Measurements from ENCODE around the gene MBD1. TPM values are rescaled to one million over a fixed set of nuclear protein-coding genes. Genes with fewer than 3 reads are reported as not detected.
"Not testable (repeated sequence)": the region's sequence is repeated elsewhere in the genome, so short reads cannot be mapped to it uniquely, and the experiment has no call there.

MBD1 gene
- total RNA-seq, 2 experiments from 2014 or later, result 84.5 to 85.3 TPM

DNA sequence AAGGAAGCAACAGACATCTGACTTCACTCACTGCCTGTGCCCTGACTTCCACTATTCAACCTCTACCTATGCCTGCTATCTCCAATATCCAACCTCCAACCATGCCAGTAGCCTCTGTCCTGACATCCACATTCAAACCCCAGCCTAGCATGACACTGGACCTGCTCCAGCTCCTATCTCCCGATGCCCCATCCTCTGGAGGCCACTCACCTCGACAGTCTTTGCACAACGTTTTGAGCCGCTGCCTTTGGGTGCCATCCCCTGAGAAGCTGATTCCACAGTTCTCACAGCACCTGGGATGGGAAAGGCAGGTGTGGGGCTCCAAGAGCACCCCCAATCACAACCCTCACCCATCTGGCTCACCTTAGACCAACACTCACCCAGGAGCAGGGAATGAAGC lies 4.9 kb downstream of the MBD1 start:
- ChIA-PET POLR2A (no interaction called here), CTCF (no interaction called here)

- POLR2A ChIA-PET, result no interaction called here
Observed at GRCh38 chr18:50275503-50276036, 5.8 kb downstream of the MBD1 start.

DNA sequence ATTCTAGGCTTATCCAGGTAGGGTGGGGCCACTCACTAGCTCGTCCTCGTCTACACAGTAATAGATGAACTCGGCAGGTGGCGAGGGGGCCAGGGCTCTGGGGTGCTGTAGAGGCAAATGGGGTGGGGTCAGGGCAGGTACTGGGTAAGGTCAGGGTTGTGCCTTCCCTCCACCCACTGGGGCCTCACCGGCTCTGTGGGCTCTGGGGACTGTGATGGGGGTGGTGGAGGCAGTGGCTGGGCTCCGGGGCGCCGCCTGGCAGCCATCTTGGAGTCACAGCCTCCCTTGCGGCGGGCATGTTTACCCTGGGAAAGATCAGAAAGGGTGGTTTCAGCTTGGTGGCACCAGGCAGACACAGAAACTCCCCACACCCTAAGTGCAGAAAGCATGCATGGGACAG lies 6.4 kb downstream of the MBD1 start:
- POLR2A ChIA-PET, result no interaction called here
- CTCF ChIA-PET, result no interaction called here

More at GRCh38 chr18:50275503-50276036, 5.8 kb downstream of the MBD1 start:
- CTCF ChIA-PET, result no interaction called here

DNA sequence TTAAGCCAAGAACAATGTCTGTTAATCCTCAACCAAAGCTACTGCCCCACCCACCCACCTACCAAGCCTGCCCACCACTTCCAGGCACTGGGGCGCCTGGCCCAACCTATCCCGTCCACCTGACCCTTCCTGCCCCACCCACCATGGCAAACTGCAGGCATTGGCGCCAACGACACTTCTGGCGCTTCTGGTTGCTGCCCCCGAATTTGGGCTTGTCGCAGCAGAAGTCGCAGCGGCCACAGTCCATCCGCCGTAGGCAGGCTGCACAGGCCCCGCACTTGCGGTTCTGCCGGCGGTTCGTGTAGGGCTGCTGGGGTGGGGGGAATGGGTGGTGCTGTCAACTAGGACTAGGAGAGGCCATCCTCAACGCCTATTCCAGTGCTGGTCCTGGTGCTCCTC lies 7.3 kb downstream of the MBD1 start:
- CTCF ChIA-PET, result no interaction called here

DNA sequence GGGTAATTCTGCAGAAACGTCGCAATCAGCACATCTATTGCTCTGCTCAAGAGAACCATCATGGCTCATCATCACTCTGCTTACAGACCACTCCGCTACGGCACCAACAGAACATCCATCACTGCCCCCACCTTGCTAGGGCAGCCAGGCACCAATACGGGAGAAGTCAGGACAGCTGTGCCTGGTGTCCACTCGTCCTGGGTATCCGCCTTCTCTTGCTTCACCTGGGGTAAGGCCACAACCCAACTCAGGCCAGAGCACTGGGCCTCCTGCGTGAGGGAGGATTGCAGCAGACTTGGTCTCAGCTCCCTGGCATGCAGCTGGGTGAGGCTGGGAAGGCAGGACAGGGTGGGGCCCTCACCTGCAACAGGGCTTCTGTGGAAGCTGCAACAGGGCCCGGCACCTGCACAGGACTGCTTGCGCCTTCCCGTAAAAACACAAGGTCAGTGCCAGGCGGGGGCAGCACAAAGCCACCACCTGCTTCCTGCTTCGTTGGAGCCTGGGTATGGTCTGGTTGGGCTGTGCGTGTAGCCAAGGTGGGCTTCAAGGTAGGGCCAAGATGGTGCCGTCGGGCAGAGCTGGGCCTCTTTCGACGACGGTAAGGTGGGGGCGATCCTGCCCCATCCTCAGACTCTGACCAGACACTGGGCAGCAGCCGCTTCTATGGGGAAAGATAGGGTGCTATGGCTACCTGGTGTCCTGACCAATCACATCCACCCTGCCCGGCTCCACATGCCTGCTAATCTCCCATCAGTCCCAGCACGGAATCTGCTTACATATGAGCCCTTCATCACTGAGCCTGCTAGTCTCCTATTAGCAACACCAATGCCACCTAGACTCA lies 7.9 kb downstream of the MBD1 start:
- POLR2A ChIA-PET, result no interaction called here
- CTCF ChIA-PET, result no interaction called here

More for the DNA sequence above, 7.3 kb downstream of the MBD1 start:
- POLR2A ChIA-PET, result no interaction called here

- POLR2A ChIA-PET, result no interaction called here
Observed at GRCh38 chr18:50272568-50272967, 8.8 kb downstream of the MBD1 start.

GRCh38 chr18:50268022-50268747 lies 13.1 kb downstream of the MBD1 start:
- CTCF ChIA-PET, result interaction anchor here (0.9 to 2.8 kb wide), 6 partner anchors 13 to 224 kb away, joined by 3 to 13 read pairs (median 3); partner anchors contain the start of gene MBD1
- POLR2A ChIA-PET, result interaction anchor here (2.1 kb wide), 1 partner anchor 13 kb away, joined by 9 read pairs; the partner anchor contains the start of gene MBD1

More at GRCh38 chr18:50272568-50272967, 8.8 kb downstream of the MBD1 start:
- CTCF ChIA-PET, result no interaction called here

DNA sequence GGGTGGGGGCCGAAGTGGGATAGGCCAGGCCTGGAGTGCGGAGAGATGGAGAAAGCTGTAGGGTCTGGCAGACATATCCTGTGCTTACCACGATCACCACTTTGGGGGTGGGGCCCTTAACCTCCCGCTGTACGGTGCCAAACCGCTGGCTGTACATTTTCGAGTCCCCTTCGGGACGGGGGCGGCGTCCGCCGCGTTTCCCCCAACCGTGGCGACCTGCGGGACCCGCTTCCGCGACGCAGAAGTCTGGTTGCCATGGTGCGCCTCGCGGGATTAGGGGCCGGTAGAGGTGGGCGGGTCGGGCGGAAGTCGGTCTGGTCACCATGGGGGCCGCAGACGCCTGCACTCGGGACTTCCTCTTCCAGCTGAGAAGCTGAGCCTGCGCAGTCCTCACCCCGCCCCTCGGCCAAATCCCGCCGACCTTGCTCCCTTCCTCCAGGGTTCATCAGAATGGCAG lies 15.0 kb downstream of the MBD1 start, which contains the start of gene CFAP53:
TSS of gene CFAP53 (minus strand) at position 248 of the 457 bp plus-strand sequence. CDS start at position 157, 91 bp downstream.
- POLR2A ChIA-PET, result no interaction called here
- CTCF ChIA-PET, result interaction anchor here (0.9 kb wide), 1 partner anchor 17 kb away, joined by 4 read pairs; no protein-coding TSS in a partner anchor

DNA sequence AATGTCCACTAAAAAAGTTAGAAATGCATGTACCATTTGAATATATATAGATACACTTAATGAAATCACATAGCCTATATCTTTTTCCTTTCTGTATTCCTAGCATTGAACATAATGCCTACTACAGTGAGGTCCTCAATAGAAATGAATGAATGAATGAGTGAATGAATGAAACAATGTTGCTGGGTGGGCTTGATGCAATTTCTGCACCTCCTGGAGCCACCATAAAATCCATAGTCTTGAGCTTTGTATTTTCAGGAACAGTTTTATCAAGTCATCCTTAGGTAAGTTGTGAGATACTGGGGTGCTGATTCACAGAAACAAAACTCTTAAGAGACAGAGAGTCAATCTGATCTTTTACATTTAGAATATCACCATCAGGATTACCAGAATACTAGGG lies 18.3 kb downstream of the MBD1 start:
- CTCF ChIA-PET, result no interaction called here
- POLR2A ChIA-PET, result no interaction called here

- ChIA-PET CTCF (no interaction called here), POLR2A (no interaction called here)
Observed at GRCh38 chr18:50250935-50251334, 30.4 kb downstream of the MBD1 start.

DNA sequence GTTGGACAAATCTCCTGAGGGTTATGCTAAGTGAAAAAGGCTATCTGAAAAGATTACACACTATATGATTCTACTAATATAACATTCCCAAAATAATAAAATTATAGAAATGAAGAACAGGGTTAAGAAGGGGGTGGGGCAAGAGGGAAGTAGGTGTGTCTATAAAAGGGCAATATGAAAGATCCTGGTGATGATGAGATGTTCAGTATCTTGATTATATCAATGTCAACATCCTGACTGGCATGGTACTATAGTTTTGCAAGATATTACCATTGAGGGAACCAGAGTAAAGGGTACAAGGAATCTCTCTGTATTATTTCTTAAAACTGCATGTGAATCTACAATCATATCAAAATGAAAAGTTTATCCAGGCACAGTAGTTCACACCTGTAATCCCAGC lies 31.7 kb downstream of the MBD1 start:
- ChIA-PET POLR2A (no interaction called here), CTCF (interaction anchor here (0.7 kb wide), 1 partner anchor 120 kb away, joined by 4 read pairs; no protein-coding TSS in a partner anchor)

GRCh38 chr18:50247561-50247960 lies 33.8 kb downstream of the MBD1 start:
- ChIA-PET CTCF (no interaction called here), POLR2A (no interaction called here)

GRCh38 chr18:50241768-50242167 lies 39.6 kb downstream of the MBD1 start:
- CTCF ChIA-PET, POLR2A ChIA-PET: not testable (repeated sequence)

GRCh38 chr18:50240080-50240563 lies 41.2 kb downstream of the MBD1 start:
- ChIA-PET POLR2A (no interaction called here), CTCF (no interaction called here)

DNA sequence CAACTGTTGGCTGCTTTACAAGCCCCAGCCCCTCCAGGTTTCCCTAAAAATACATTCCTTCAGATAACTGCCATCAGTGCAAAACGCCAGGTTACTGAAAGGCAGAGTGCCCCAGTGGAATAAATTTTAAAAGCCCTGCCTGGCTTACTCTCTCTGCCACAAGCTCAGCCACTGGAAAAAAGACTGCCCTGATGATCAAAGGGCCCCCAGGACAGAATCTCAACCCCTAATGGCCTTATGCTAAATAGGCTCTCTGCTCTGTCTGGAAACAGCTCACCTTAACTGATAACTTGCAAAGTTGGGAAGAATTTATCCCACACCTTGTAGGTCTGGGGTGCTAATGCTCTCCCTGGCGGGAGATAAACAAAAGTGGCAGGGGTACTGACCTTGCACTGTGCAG lies 48.9 kb downstream of the MBD1 start:
- ChIA-PET POLR2A (no interaction called here), CTCF (no interaction called here)

DNA sequence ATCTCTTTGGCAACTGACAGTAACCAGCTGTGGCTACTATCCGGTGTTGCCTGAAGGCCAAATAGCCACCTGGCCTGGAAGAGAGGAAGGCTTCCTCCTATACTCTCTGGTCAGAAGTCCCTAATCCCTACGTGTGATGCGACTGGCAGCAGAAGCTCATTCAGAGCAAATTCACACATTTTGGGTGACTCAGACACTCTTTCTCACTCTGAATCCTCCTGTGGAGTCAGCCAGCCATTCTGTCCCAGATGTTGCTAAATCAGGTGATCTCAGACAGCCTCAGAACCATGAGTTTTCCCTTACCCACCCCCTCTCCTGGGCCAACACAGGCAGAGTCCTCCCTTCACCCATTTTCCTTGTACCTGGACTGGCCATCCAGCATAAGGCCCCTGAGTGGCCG lies 49.7 kb downstream of the MBD1 start:
- ChIA-PET POLR2A (no interaction called here), CTCF (no interaction called here)

GRCh38 chr18:50220249-50220648 lies 61.1 kb downstream of the MBD1 start:
- POLR2A ChIA-PET, result not testable (repeated sequence)

More at GRCh38 chr18:50220249-50220648, 61.1 kb downstream of the MBD1 start:
- CTCF ChIA-PET, result not testable (repeated sequence)
